ENCODE data around the gene IFI35.
"Not testable (repeated sequence)": the region's sequence is repeated elsewhere in the genome, so short reads cannot be mapped to it uniquely, and the experiment has no call there.

Gene IFI35

DNA sequence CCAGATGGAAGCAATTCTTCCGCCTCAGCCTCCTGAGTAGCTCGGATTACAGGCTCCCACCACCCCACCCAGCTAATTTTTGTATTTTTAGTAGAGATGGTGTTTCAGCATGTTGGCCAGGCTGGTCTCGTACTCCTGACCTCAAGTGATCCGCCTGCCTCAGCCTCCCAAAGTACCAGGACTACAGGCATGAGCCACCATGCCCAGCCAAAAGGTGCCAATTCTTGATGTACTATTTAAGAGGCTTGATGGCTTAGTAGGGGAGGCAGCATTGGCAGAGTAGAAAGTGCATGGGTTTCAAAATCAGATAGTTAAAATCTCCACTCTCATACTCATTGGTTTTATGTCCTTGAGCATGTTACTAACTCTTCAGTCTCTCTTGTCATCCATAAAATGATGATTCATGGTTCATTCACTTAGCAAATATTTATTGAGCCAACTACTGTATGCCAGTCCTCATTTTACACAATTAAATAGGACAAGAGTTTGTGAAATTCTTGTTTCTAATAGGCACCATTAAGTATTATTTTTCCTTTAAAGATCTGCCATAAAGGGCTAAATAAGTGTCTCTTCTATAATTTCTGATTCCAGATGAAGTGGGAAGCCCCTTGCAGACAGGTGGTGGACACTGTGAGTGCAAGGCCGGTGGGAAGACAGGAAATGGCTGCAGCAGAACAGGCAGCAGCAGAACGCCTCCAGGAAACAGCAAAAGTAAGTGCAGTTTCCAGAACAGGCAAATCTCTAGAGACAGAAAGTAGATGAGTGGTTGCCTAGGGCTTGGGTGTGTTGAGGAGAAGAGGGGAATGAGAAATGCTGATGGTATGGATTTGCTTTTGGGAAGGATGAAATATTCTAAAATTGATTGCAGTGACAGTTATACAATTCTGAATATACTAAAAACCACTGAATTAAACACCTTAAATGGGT, 16.6 kb upstream of the IFI35 start:
- DNase-seq (no peak), ATAC-seq (ENCODE audit: insufficient read depth, low read depth) (no peak)
- H3K4me3 ChIP-seq (ENCODE audit: low read depth in 1 of 2, low read length in 2 of 2) = no peak overlapping the region
- no peaks in the 10 kb centered on the region for H3K4me1 ChIP-seq (ENCODE audit: insufficient read depth, low read length)
- H3K9ac ChIP-seq (ENCODE audit: low read depth, low read length) = no peak overlapping the region
- H3K4me2 ChIP-seq (ENCODE audit: insufficient read depth, low read length) = no peak overlapping the region
- H3K27ac ChIP-seq (ENCODE audit: low read length) = no peak overlapping the region
- H3K9me3 ChIP-seq (ENCODE audit: insufficient read depth, low read length, severe bottlenecking) = no peaks in the 10 kb centered on the region
- no peaks in the 10 kb centered on the region for H3K27me3 ChIP-seq (ENCODE audit: insufficient read depth, low read length, poor library complexity)
- no peak overlapping the region for H2AFZ ChIP-seq (ENCODE audit: low read depth, low read length)
- no peak for TF ChIP-seq EZH2 (IDR thresholded peaks at IDR 0.05; ENCODE audit: borderline replicate concordance, low read depth, low read length, severe bottlenecking)
- H4K20me1 ChIP-seq (ENCODE audit: insufficient read depth, low read length) = no peaks in the 10 kb centered on the region; the same call in 1 of the 2 replicates
- 0 out of 2 replicates have a peak, but pooled peaks cover 2% of the 10 kb centered on the region for H3K79me2 ChIP-seq (ENCODE audit: insufficient read depth, low read length)
- peaks cover 82% of the 10 kb centered on the region for H3K36me3 ChIP-seq (ENCODE audit: insufficient read depth, low read length)

DNA sequence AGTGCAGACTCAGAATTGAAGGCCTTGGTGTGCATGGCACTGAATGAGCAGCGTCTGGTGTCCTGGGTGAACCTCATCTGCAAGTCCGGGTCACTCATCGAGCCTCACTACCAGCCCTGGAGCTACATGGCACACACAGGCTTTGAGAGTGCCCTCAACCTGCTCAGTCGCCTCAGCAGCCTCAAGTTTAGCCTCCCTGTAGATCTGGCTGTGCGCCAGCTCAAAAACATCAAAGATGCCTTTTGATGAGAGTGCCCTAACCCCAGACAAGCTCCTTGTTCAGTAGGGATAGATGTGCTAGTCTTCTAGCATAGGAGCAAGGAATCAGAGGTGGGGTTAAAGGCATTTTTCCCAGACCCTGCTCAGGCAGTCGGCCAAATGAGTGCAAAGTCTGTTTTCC, 15.1 kb upstream of the IFI35 start:
- Histone ChIP-seq H3K27ac (ENCODE audit: low read length) (no peak overlapping the region), H4K20me1 (ENCODE audit: insufficient read depth, low read length) (no peaks in the 10 kb centered on the region; the same call in 1 of the 2 replicates), H3K27me3 (ENCODE audit: insufficient read depth, low read length, poor library complexity) (no peaks in the 10 kb centered on the region), H3K79me2 (ENCODE audit: insufficient read depth, low read length) (no peaks in the 10 kb centered on the region), H3K4me1 (ENCODE audit: insufficient read depth, low read length) (no peaks in the 10 kb centered on the region), H3K9ac (ENCODE audit: low read depth, low read length) (no peak overlapping the region), H3K9me3 (ENCODE audit: insufficient read depth, low read length, severe bottlenecking) (no peaks in the 10 kb centered on the region), H3K36me3 (ENCODE audit: insufficient read depth, low read length) (peaks cover 69% of the 10 kb centered on the region), H3K4me2 (ENCODE audit: insufficient read depth, low read length) (no peak overlapping the region), H2AFZ (ENCODE audit: low read depth, low read length) (no peak overlapping the region), H3K4me3 (ENCODE audit: low read depth in 1 of 2, low read length in 2 of 2) (no peak overlapping the region)
- TF ChIP-seq EZH2 (IDR thresholded peaks at IDR 0.05; ENCODE audit: borderline replicate concordance, low read depth, low read length, severe bottlenecking) = no peak
- TF ChIP-seq, protein P1, sequence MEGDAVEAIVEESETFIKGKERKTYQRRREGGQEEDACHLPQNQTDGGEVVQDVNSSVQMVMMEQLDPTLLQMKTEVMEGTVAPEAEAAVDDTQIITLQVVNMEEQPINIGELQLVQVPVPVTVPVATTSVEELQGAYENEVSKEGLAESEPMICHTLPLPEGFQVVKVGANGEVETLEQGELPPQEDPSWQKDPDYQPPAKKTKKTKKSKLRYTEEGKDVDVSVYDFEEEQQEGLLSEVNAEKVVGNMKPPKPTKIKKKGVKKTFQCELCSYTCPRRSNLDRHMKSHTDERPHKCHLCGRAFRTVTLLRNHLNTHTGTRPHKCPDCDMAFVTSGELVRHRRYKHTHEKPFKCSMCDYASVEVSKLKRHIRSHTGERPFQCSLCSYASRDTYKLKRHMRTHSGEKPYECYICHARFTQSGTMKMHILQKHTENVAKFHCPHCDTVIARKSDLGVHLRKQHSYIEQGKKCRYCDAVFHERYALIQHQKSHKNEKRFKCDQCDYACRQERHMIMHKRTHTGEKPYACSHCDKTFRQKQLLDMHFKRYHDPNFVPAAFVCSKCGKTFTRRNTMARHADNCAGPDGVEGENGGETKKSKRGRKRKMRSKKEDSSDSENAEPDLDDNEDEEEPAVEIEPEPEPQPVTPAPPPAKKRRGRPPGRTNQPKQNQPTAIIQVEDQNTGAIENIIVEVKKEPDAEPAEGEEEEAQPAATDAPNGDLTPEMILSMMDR (IDR thresholded peaks at IDR 0.05; ENCODE audit: borderline replicate concordance, extremely low read depth, low read length, poor library complexity, severe bottlenecking) = no peak
- no peak for DNase-seq
- no peak for ATAC-seq (ENCODE audit: insufficient read depth, low read depth)

DNA sequence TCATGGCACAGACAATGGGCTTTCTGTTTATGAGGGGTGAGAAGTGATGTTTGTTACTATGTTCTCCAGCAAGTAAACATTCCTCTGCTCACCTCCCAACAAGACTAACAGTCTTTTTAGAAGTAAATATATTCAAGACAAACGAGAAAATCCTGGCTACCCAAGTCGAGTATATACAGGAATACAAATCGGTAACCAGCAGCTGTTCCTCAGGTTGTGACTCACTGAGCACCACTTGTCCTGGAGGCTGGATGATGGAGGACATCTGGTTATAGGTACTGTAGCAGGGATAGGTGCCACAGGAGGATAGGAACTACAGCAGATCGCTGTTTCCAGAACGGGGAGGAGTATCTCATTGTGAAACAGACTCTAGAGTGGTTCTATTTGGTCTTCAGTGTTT, 13.7 kb upstream of the IFI35 start:
- Histone ChIP-seq H3K4me1 (ENCODE audit: insufficient read depth, low read length) (peaks cover 11% of the 10 kb centered on the region), H3K27ac (ENCODE audit: low read length) (no peak overlapping the region), H3K9ac (ENCODE audit: low read depth, low read length) (no peak overlapping the region), H3K79me2 (ENCODE audit: insufficient read depth, low read length) (no peaks in the 10 kb centered on the region), H3K4me2 (ENCODE audit: insufficient read depth, low read length) (no peak overlapping the region), H3K27me3 (ENCODE audit: insufficient read depth, low read length, poor library complexity) (no peaks in the 10 kb centered on the region), H3K9me3 (ENCODE audit: insufficient read depth, low read length, severe bottlenecking) (no peaks in the 10 kb centered on the region), H2AFZ (ENCODE audit: low read depth, low read length) (no peak overlapping the region), H4K20me1 (ENCODE audit: insufficient read depth, low read length) (no peaks in the 10 kb centered on the region), H3K4me3 (ENCODE audit: low read depth in 1 of 2, low read length in 2 of 2) (no peak overlapping the region), H3K36me3 (ENCODE audit: insufficient read depth, low read length) (peaks cover 55% of the 10 kb centered on the region)
- DNase-seq = no peak
- TF ChIP-seq, protein P1 (IDR thresholded peaks at IDR 0.05; ENCODE audit: borderline replicate concordance, extremely low read depth, low read length, poor library complexity, severe bottlenecking) = no peak
- TF ChIP-seq EZH2 (IDR thresholded peaks at IDR 0.05; ENCODE audit: borderline replicate concordance, low read depth, low read length, severe bottlenecking) = no peak
- ATAC-seq (ENCODE audit: insufficient read depth, low read depth) = no peak

DNA sequence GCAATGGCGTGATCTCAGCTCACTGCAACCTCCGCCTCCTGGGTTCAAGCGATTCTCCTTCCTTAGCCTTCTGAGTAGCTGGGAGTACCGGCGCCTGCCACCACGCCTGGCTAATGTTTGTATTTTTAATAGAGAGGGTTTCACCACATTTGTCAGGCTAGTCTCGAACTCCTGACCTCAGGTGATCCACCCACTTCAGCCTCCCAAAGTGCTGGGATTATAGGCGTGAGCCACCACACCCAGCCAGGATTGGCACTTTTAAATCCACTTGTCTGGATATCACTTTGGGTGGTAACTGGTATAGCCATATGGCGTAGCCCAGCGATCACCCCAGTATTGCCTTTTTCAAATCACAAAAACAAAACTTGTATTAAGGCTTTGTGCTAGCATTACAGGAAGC, 12.7 kb upstream of the IFI35 start:
- H3K27me3 ChIP-seq (ENCODE audit: insufficient read depth, low read length, poor library complexity); H4K20me1 ChIP-seq (ENCODE audit: insufficient read depth, low read length); ATAC-seq (ENCODE audit: insufficient read depth, low read depth); DNase-seq; H3K27ac ChIP-seq (ENCODE audit: low read length); H3K4me3 ChIP-seq (ENCODE audit: low read depth in 1 of 2, low read length in 2 of 2); H2AFZ ChIP-seq (ENCODE audit: low read depth, low read length); H3K9ac ChIP-seq (ENCODE audit: low read depth, low read length); H3K4me2 ChIP-seq (ENCODE audit: insufficient read depth, low read length); H3K79me2 ChIP-seq (ENCODE audit: insufficient read depth, low read length); H3K9me3 ChIP-seq (ENCODE audit: insufficient read depth, low read length, severe bottlenecking): not testable (repeated sequence)
- H3K36me3 ChIP-seq (ENCODE audit: insufficient read depth, low read length) = peaks cover 47% of the 10 kb centered on the region
- peaks cover 13% of the 10 kb centered on the region for H3K4me1 ChIP-seq (ENCODE audit: insufficient read depth, low read length)

All from DND-41 (cell line).